Sigmoid colon (tissue), 7 donors: ENCODE results near the gene ATXN1. TPM values are rescaled to one million over a fixed set of nuclear protein-coding genes. Genes with fewer than 3 reads are reported as not detected.

Experiments
- DNase-seq: peaks from one replicate; pipeline ENCODE4 v3.0.0-alpha.2; 2019
- H3K27ac ChIP-seq, 4 donors: fragments of 200-600 bp; sonication (generic); one replicate each; pipeline ENCODE4 v1.5.1; 2016 to 2019; ENCODE audit warnings: mild to moderate bottlenecking in 1 of 4
- H3K27me3 ChIP-seq, 3 donors: fragments of 200-600 bp; sonication (generic); one replicate each; pipeline ENCODE4 v1.5.1; 2019; ENCODE audit warnings: mild to moderate bottlenecking in 1 of 3
- H3K36me3 ChIP-seq, 4 donors: fragments of 200-600 bp; sonication (generic); one replicate each; pipeline ENCODE4 v1.5.1; 2016 to 2019
- H3K4me1 ChIP-seq, 4 donors: fragments of 200-600 bp; sonication (generic); one replicate each; pipeline ENCODE4 v1.5.1; 2017 to 2019
- H3K4me3 ChIP-seq, 4 donors: fragments of 200-600 bp; sonication (generic); one replicate each; pipeline ENCODE4 v1.5.1; 2017 to 2019; ENCODE audit warnings: mild to moderate bottlenecking in 2 of 4, moderate library complexity in 1 of 4
- H3K9me3 ChIP-seq, 4 donors: fragments of 200-600 bp in 3 of 4; sonication (generic) in 3 of 4; one replicate each; pipeline versions ENCODE4 v1.5.1 to v1.6.1; 2013 to 2019
- EP300 ChIP-seq, 4 donors: sonication (generic); formaldehyde crosslinking; IDR thresholded peaks; one replicate each; pipeline ENCODE4 v1.6.1; 2017; ENCODE audit warnings: antibody characterized with exemption in 4 of 4
- POLR2A ChIP-seq, 2 donors: fragments of 450-650 bp; IDR thresholded peaks; one replicate each; pipeline ENCODE4 v1.6.1; 2016; ENCODE audit warnings: antibody characterized with exemption in 2 of 2, mild to moderate bottlenecking in 2 of 2, moderate library complexity in 2 of 2
- POLR2AphosphoS5 ChIP-seq, 4 donors: sonication (generic); formaldehyde crosslinking; IDR thresholded peaks; one replicate each; pipeline ENCODE4 v1.6.1; 2017; ENCODE audit warnings: antibody characterized with exemption in 4 of 4
- WGBS, 2 donors: extraction: QIAGEN DNeasy Blood & Tissue Kit; methylation state at CpG; one replicate each; pipeline ENCODE4 v1.1.7; 2013; 5-methylcytosine and 5-hydroxymethylcytosine counted together
- intact Hi-C: fragments of 100-400 bp; cut with DNase I; formaldehyde crosslinking; loops from one replicate; pipeline ENCODE4 v1.15.1; 2023
- polyA plus RNA-seq, 3 donors: library from polyadenylated mRNA; stranded (reverse); fragments of 200-250 nt; gene quantifications; one replicate each; pipeline ENCODE4 v1.2.3, GENCODE V29; 2013
- total RNA-seq, 4 donors: library from RNA; depleted of rRNA; stranded (reverse); fragments of >200 nt; gene quantifications; one replicate each; pipeline ENCODE4 v1.1.0, GENCODE V29; 2016
- TF ChIP-seq, protein P1 (sequence below), 4 experiments: fragments of 450-650 bp in 3 of 4; fragments of 200-600 bp in 1 of 4; IDR thresholded peaks; one replicate each; pipeline ENCODE4 v1.5.1; 2016 to 2019; ENCODE audit warnings: antibody characterized with exemption in 4 of 4, mild to moderate bottlenecking in 3 of 4, moderate library complexity in 2 of 4
- donor health status: healthy with polysubstance abuse.
- donor health status: Bipolar disorder and iron deficiency.
- donor health status: healthy.

The ATXN1 gene
- total and polyA plus RNA-seq, 7 donors, result 4.8 to 95.3 (median 37.7) TPM

DNA sequence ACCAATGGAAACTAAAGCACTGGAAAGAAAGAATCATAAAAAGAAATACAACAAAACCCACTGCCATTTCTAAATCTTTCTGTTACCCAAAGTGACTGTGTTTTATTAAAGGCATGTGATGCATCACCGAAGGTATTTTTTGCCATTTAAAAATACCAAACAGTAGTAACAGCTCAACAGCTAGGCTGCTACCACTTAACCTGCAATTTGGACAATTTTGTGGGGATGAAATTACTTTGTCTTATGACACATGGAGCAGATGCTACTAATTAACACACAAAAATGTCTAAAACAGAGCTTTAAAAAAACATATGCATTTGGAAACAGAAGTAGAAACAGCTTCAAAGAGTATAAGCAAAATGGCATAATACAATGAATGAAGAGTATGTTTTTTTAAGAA is 97.4 kb downstream of the ATXN1 start:
- no peaks in the 10 kb centered on the region for H3K27me3 ChIP-seq
- H3K4me3 ChIP-seq, result no peak overlapping the region
- H3K9me3 ChIP-seq, result no peaks in the 10 kb centered on the region
- intact Hi-C loops, result no loop called here
- H3K4me1 ChIP-seq, result peaks cover 0 to 22% (median 20%) of the 10 kb centered on the region in 4 donors
- WGBS, 2 donors, result 97 to 98% methylated on average over 1 of the region's 1 CpG
- no peaks in the 10 kb centered on the region for H3K36me3 ChIP-seq
- H3K27ac ChIP-seq, result no peak overlapping the region
- no peak for DNase-seq
- TF ChIP-seq EP300 (IDR thresholded peaks at IDR 0.05), result no peak
- TF ChIP-seq POLR2AphosphoS5 (IDR thresholded peaks at IDR 0.05), result no peak
- no peak for TF ChIP-seq POLR2A (IDR thresholded peaks at IDR 0.05)
- TF ChIP-seq, protein P1, sequence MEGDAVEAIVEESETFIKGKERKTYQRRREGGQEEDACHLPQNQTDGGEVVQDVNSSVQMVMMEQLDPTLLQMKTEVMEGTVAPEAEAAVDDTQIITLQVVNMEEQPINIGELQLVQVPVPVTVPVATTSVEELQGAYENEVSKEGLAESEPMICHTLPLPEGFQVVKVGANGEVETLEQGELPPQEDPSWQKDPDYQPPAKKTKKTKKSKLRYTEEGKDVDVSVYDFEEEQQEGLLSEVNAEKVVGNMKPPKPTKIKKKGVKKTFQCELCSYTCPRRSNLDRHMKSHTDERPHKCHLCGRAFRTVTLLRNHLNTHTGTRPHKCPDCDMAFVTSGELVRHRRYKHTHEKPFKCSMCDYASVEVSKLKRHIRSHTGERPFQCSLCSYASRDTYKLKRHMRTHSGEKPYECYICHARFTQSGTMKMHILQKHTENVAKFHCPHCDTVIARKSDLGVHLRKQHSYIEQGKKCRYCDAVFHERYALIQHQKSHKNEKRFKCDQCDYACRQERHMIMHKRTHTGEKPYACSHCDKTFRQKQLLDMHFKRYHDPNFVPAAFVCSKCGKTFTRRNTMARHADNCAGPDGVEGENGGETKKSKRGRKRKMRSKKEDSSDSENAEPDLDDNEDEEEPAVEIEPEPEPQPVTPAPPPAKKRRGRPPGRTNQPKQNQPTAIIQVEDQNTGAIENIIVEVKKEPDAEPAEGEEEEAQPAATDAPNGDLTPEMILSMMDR (IDR thresholded peaks at IDR 0.05), result no peak

DNA sequence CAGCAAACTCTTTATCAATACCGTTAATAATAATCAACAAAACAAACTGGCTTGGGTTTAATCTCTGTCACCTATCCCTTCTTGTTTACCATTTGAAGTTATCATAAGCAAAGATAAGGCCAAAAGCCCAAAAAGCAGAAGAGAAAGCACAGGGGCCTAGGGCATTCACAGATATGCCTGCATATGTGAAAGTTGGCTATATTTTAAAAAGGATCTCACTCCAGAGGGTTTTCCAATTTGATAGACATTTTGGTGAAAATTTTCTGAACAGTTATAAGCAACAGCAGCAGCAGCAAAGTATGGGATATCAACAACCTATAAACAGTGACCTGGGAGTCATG is 101.1 kb downstream of the ATXN1 start:
- Histone ChIP-seq H3K36me3 (peaks cover 0 to 15% (median under 1%) of the 10 kb centered on the region in 4 donors), H3K27ac (no peak overlapping the region), H3K9me3 (no peaks in the 10 kb centered on the region), H3K4me3 (no peak overlapping the region), H3K27me3 (no peaks in the 10 kb centered on the region), H3K4me1 (no peaks in the 10 kb centered on the region)
- intact Hi-C loops, result no loop called here
- TF ChIP-seq POLR2A (IDR thresholded peaks at IDR 0.05), result no peak
- 64 to 73% methylated on average over 1 of the region's 1 CpG for WGBS, 2 donors
- no peak for DNase-seq

DNA sequence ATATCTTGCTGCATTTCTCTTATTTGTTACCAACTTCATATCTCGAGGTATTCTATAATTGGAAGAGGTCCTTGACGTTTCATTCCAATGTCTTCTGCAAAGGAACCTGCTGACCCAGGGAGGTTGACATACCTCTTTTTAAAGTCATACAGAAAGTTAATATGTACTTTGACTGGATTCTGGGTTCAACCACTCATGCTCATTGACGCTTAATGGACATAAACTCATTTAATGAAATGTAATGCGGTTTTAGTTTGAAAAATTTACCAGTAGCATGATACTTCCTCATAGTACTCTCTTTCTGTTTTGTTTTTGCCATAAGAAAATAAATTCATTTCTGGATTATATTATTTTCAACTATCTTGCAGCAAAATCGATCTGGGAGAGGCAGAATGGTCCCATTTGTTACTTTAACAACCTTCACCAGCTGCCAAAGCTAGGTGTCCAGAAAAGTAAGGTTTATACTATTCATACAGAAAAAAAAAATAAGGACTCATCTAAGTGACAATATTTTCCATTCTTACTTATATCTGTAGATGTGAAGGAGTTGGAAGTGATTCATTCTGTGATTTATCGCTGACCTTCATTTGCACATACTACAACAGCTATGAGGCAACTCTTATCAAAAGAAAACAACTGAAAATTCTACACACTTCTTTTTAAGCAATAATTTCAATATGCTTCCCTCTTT is 101.6 kb downstream of the ATXN1 start:
- intact Hi-C loops, result no loop called here

DNA sequence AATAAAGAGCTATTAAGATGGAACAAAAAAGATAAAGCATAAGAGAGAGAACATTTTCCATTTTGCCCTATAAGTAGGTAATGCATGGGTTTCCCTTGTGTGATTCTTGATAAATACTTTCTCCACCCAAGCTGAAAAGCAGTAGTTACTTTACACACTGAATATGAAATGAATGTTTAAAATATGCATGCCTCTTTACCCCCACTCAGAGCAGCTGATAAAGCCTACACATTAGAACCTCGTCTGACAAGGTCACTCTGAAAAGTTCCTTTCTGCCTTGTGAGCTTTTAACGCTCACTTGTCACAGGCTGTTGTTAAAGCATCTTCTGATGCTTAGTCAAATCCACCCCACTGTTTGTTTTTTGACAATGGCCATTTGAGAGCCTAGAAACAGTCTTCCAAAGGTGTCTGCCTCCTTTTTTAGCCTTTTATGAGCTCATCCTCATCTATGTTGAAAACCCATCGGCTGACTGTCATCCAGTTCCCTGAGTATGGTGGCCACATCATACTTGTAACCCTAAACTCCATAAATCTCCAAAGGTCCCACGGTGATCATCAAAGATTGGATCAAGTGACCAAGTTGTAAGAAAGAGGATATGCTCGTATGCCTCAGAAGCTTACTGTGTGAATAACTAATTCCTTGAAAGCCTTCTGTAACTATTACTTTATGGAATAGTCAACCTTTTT is 102.8 kb downstream of the ATXN1 start:
- WGBS, 2 donors, result 77 to 87% methylated on average over 5 of the region's 5 CpGs
- TF ChIP-seq POLR2AphosphoS5 (IDR thresholded peaks at IDR 0.05) (no peak), POLR2A (IDR thresholded peaks at IDR 0.05) (no peak), EP300 (IDR thresholded peaks at IDR 0.05) (no peak)
- TF ChIP-seq, protein P1 (IDR thresholded peaks at IDR 0.05), result no peak
- Histone ChIP-seq H3K9me3 (no peaks in the 10 kb centered on the region), H3K27ac (no peak overlapping the region), H3K36me3 (peaks cover 0 to 21% (median 2%) of the 10 kb centered on the region in 4 donors), H3K27me3 (no peaks in the 10 kb centered on the region), H3K4me1 (no peaks in the 10 kb centered on the region), H3K4me3 (no peak overlapping the region)
- DNase-seq, result no peak
- intact Hi-C loops, result no loop called here

More for the DNA sequence above, 101.6 kb downstream of the ATXN1 start:
- WGBS, 2 donors, result 69 to 78% methylated on average over 6 of the region's 6 CpGs
- Histone ChIP-seq H3K4me1 (no peaks in the 10 kb centered on the region), H3K27me3 (no peaks in the 10 kb centered on the region), H3K4me3 (no peak overlapping the region), H3K9me3 (no peaks in the 10 kb centered on the region), H3K36me3 (peaks cover 0 to 15% (median 2%) of the 10 kb centered on the region in 4 donors), H3K27ac (no peak overlapping the region)
- no peak for TF ChIP-seq POLR2AphosphoS5 (IDR thresholded peaks at IDR 0.05)
- TF ChIP-seq, protein P1 (IDR thresholded peaks at IDR 0.05), result no peak
- no peak for TF ChIP-seq EP300 (IDR thresholded peaks at IDR 0.05)
- TF ChIP-seq POLR2A (IDR thresholded peaks at IDR 0.05), result no peak
- DNase-seq, result no peak

DNA sequence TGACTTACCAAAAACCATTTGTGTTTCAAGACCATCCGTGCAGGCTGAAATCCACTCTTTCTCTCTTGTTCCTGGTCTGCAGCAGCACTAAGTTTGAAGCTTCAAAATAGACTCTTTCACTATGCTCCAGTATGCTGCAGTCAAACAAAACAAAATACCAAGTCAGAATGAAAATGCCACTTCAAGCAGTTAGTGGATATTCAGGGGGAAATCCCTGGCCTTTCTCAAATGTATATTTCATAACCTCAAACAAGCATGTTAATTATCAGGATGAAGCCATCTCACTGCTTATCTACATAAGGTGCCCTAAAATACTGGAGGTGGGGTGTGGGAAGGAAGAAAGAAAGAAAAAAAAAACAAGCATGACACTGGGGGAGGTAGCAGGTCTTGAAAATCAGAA is 103.5 kb downstream of the ATXN1 start:
- no peak overlapping the region for H3K27ac ChIP-seq
- H3K36me3 ChIP-seq, result peaks cover 0 to 28% (median 2%) of the 10 kb centered on the region in 4 donors
- 73 to 93% methylated on average over 1 of the region's 1 CpG for WGBS, 2 donors
- H3K4me1 ChIP-seq, result no peaks in the 10 kb centered on the region
- intact Hi-C loops, result no loop called here
- no peaks in the 10 kb centered on the region for H3K27me3 ChIP-seq
- no peak for DNase-seq
- H3K4me3 ChIP-seq, result no peak overlapping the region
- TF ChIP-seq, protein P1 (IDR thresholded peaks at IDR 0.05), result no peak
- TF ChIP-seq EP300 (IDR thresholded peaks at IDR 0.05) (no peak), POLR2A (IDR thresholded peaks at IDR 0.05) (no peak), POLR2AphosphoS5 (IDR thresholded peaks at IDR 0.05) (no peak)
- no peaks in the 10 kb centered on the region for H3K9me3 ChIP-seq
